SHP77 (cell line): ENCODE results near the gene AMER2.

Experiments used
- DNase-seq, 2 experiments: peaks; one replicate each; lab custom pipeline; 2025; lab: John Stamatoyannopoulos, UW

AMER2 gene

GRCh38 chr13:25149711-25150110 is 22.4 kb downstream of the AMER2 start:
- no peak for DNase-seq

- no peak for DNase-seq
These were observed 23.7 kb downstream of the AMER2 start for GRCh38 chr13:25148402-25148771.

GRCh38 chr13:25147638-25148401 is 24.3 kb downstream of the AMER2 start:
- no peak for DNase-seq

- no peak for DNase-seq
These were observed 28.4 kb downstream of the AMER2 start for GRCh38 chr13:25143706-25144105.

GRCh38 chr13:25141042-25141441 is 31.0 kb downstream of the AMER2 start:
- DNase-seq, result no peak

- DNase-seq, result no peak
These were observed 34.3 kb downstream of the AMER2 start for GRCh38 chr13:25137788-25138115.

GRCh38 chr13:25136880-25137787 is 35.0 kb downstream of the AMER2 start:
- DNase-seq, result no peak

GRCh38 chr13:25135896-25136295 is 36.2 kb downstream of the AMER2 start:
- DNase-seq, result no peak

GRCh38 chr13:25132751-25133390 is 39.2 kb downstream of the AMER2 start:
- no peak for DNase-seq

GRCh38 chr13:25131881-25132420 is 40.1 kb downstream of the AMER2 start:
- DNase-seq, result no peak

GRCh38 chr13:25130944-25131343 is 41.1 kb downstream of the AMER2 start:
- no peak for DNase-seq

- no peak for DNase-seq
These were observed 53.6 kb downstream of the AMER2 start for GRCh38 chr13:25118378-25118905.

- DNase-seq, result no peak
These were observed 54.8 kb downstream of the AMER2 start for GRCh38 chr13:25117312-25117711.

GRCh38 chr13:25116044-25116443 is 56.0 kb downstream of the AMER2 start:
- DNase-seq, result no peak

GRCh38 chr13:25114220-25114619 is 57.9 kb downstream of the AMER2 start:
- peak; percentile 61 to 62 for DNase-seq

- no peak for DNase-seq
These were observed 59.3 kb downstream of the AMER2 start for GRCh38 chr13:25112695-25113255.
